ENCODE measurements around the gene NHLH1. TPM values are rescaled to one million over a fixed set of nuclear protein-coding genes. Genes with fewer than 3 reads are reported as not detected.

NHLH1 gene
- total RNA-seq, 1 donor from 2014 or later = 2.2 TPM

DNA sequence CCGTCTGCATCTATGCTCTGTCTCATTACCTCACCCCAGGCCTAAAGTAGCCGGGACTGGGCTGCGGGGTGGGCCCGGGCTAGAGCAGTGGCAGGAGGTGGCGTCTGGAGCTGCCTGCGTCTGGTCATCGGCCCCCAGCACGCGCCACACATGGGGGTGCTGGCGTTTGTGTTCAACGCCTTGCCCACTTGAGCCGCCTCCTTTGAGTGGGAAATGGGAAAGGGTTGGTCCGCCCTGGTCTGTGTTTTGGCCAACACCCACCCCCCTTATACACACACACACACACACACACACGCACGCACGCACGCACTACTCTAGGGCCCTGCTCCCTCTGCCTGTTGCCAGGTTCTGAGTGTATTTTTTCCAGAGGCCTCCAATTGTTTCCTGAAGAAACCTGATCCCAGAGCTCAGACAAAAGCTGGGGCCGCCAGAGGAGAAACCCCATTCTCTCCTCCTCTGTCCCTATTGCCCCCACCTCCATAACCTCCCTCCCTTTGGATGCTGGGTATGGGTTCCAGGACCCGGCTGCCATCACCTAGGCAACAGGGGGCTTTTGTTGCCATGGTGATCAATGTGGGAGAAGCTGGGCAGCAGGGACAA, 43.6 kb downstream of the NHLH1 start:
- Mint-ChIP-seq H3K27me3 (no peaks in the 10 kb centered on the region), H3K27ac (peak overlapping the region; percentile 46), H3K9me3 (no peaks in the 10 kb centered on the region), H3K36me3 (peaks cover 11% of the 10 kb centered on the region), H3K4me1 (ENCODE audit: unreplicated experiment) (peaks cover 64% of the 10 kb centered on the region), H3K4me3 (peak overlapping the region; percentile 78)
- TF ChIP-seq, protein P1, sequence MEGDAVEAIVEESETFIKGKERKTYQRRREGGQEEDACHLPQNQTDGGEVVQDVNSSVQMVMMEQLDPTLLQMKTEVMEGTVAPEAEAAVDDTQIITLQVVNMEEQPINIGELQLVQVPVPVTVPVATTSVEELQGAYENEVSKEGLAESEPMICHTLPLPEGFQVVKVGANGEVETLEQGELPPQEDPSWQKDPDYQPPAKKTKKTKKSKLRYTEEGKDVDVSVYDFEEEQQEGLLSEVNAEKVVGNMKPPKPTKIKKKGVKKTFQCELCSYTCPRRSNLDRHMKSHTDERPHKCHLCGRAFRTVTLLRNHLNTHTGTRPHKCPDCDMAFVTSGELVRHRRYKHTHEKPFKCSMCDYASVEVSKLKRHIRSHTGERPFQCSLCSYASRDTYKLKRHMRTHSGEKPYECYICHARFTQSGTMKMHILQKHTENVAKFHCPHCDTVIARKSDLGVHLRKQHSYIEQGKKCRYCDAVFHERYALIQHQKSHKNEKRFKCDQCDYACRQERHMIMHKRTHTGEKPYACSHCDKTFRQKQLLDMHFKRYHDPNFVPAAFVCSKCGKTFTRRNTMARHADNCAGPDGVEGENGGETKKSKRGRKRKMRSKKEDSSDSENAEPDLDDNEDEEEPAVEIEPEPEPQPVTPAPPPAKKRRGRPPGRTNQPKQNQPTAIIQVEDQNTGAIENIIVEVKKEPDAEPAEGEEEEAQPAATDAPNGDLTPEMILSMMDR (conservative IDR thresholded peaks at IDR 0.05) = no peak
- no peak for DNase-seq (ENCODE audit: extremely low spot score, unreplicated experiment)

GRCh38 chr1:160411271-160412027, 44.6 kb downstream of the NHLH1 start:
- H3K4me3 Mint-ChIP-seq = peak overlapping the region; percentile 78
- H3K9me3 Mint-ChIP-seq = no peaks in the 10 kb centered on the region
- TF ChIP-seq, protein P1 (conservative IDR thresholded peaks at IDR 0.05) = peak; percentile 29
- H3K27me3 Mint-ChIP-seq = no peaks in the 10 kb centered on the region
- no peak for DNase-seq (ENCODE audit: extremely low spot score, unreplicated experiment)
- H3K36me3 Mint-ChIP-seq = peaks cover 14% of the 10 kb centered on the region
- peak overlapping the region; percentile 46 for H3K27ac Mint-ChIP-seq
- H3K4me1 Mint-ChIP-seq (ENCODE audit: unreplicated experiment) = peaks cover 55% of the 10 kb centered on the region

DNA sequence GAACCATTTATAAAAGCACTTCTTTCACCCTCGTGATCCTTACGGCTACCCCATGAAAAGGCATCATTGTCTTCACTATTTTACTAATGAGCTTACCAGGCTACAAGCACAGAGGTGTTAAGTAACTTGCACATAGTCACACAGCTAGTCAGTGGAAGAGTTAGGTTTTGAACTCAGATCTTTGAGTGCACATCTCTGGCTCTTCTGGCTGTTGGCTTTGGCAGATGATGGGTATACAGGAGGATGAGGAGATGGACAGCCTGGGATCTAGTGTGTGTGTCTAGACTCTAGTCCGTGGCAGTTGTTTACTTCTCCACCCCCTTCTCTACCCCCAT, 45.1 kb downstream of the NHLH1 start:
- H3K4me3 Mint-ChIP-seq = no peak overlapping the region

DNA sequence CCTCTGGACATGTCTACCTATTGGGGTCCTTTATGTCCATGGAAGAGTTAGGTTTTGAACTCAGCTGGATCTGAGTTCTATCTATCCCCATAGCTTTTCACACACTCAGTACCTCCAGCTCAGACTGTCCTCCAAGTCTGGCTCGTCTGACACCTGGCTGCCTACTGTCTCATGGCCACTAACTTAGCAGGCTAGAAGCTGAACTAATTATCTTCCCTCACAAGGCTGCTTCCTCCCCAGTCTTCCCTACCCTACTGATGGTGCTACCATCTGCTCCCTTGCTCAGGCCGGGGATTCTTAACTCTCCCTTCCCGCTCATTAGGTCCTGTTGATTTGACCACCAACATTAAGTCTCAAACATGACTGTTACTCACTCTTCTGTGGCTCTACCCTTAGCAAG, 46.8 kb downstream of the NHLH1 start:
- H3K4me1 Mint-ChIP-seq (ENCODE audit: unreplicated experiment) = peaks cover 46% of the 10 kb centered on the region
- H3K4me3 Mint-ChIP-seq = no peak overlapping the region
- H3K9me3 Mint-ChIP-seq = no peaks in the 10 kb centered on the region
- no peak overlapping the region for H3K27ac Mint-ChIP-seq
- H3K27me3 Mint-ChIP-seq = no peaks in the 10 kb centered on the region
- peaks cover 15% of the 10 kb centered on the region for H3K36me3 Mint-ChIP-seq
- TF ChIP-seq, protein P1 (conservative IDR thresholded peaks at IDR 0.05) = no peak
- DNase-seq (ENCODE audit: extremely low spot score, unreplicated experiment) = no peak

More for the DNA sequence above, 45.1 kb downstream of the NHLH1 start:
- TF ChIP-seq, protein P1 (conservative IDR thresholded peaks at IDR 0.05) = no peak
- H3K36me3 Mint-ChIP-seq = peaks cover 15% of the 10 kb centered on the region
- no peaks in the 10 kb centered on the region for H3K27me3 Mint-ChIP-seq
- peaks cover 50% of the 10 kb centered on the region for H3K4me1 Mint-ChIP-seq (ENCODE audit: unreplicated experiment)
- DNase-seq (ENCODE audit: extremely low spot score, unreplicated experiment) = no peak
- H3K9me3 Mint-ChIP-seq = no peaks in the 10 kb centered on the region
- no peak overlapping the region for H3K27ac Mint-ChIP-seq

DNA sequence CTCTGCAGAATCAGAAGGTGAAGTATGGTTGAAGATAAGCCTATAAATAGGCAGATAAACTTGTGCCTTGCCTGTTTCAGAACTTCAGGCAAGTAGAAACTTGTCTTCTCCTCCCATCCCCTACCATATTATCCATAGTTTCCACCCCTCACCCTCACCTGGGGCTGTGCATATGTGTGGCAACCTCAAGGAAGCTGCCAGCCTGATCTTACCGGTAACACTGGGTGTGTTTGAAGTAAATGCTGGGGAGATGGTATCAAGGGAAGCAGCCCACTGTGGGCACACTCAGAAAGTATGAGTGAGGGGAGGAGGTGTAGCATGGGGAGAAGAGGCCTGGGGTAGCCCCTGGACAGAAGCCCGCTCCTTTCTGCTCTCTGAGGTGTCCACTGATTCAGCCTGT, 48.0 kb downstream of the NHLH1 start:
- Mint-ChIP-seq H3K36me3 (peaks cover 15% of the 10 kb centered on the region), H3K9me3 (no peaks in the 10 kb centered on the region), H3K27me3 (no peaks in the 10 kb centered on the region), H3K4me3 (no peak overlapping the region), H3K4me1 (ENCODE audit: unreplicated experiment) (peaks cover 38% of the 10 kb centered on the region), H3K27ac (no peak overlapping the region)
- DNase-seq (ENCODE audit: extremely low spot score, unreplicated experiment) = no peak
- TF ChIP-seq, protein P1 (conservative IDR thresholded peaks at IDR 0.05) = no peak

Data from type B pancreatic cell (in vitro differentiated cells).